ENCODE results near the gene AGAP1. TPM values are rescaled to one million over a fixed set of nuclear protein-coding genes. Genes with fewer than 3 reads are reported as not detected.

AGAP1 gene
- total and polyA plus RNA-seq, 2 donors (not counting 3 experiments of a cell fraction or from before 2014, with no cell fraction given): 10.2 to 20.9 TPM

DNA sequence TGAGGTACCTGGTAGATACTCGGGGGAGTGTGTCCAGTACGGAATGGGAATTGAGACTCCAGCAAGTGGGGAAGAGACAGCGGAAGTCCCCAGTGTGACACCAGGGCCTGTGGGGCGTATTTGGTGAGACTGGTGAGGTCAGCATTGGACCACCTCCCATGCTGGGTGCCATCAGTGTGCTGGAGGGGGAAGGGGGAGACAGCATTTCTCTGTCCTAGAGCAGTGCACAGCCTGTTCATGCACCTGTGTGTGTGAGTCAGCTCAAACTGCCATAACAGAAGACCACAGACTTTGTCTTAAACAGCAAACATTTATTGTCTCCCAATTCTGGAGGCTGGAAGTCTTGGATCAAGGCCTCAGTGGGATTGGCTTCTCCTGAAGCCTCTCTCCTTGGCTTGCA lies 372.5 kb downstream of the AGAP1 start:
- no peaks in the 10 kb centered on the region for H3K36me3 ChIP-seq (ENCODE audit: control insufficient read depth in 2 of 2, extremely low read depth in 1 of 2, insufficient read depth in 2 of 2, low read length in 2 of 2)
- H3K4me1 ChIP-seq (ENCODE audit: control insufficient read depth, extremely low read depth, insufficient read depth, low read length): peaks cover 19% of the 10 kb centered on the region
- FAIRE-seq: no peak
- dilution Hi-C loops (cut with MboI; ENCODE audit: extremely low pct_ligation_motif_present, low sequenced_read_pairs): no loop called here
- ChIA-PET POLR2A (no interaction called here), CTCF (interaction anchor here (2.1 kb wide), 1 partner anchor 87 kb away, joined by 6 read pairs; no protein-coding TSS in a partner anchor)
- TF ChIP-seq POLR2AphosphoS5 (IDR thresholded peaks at IDR 0.05; ENCODE audit: insufficient read depth, low read depth, low read length): no peak
- no peak for DNase-seq (ENCODE audit: low read depth, low spot score)
- no peaks in the 10 kb centered on the region for H3K79me2 ChIP-seq (ENCODE audit: control insufficient read depth, insufficient read depth, low read length)
- H4K20me1 ChIP-seq (replicated peaks; ENCODE audit: control insufficient read depth, extremely low read depth, insufficient read depth, low read length): no peaks in the 10 kb centered on the region
- H3K9me1 ChIP-seq (replicated peaks; ENCODE audit: control insufficient read depth, extremely low read depth, insufficient read depth, low read length): no peaks in the 10 kb centered on the region
- H3K27me3 ChIP-seq (ENCODE audit: control insufficient read depth in 2 of 2, insufficient read depth in 2 of 2, low read length in 2 of 2): no peaks in the 10 kb centered on the region
- no peak overlapping the region for H3K9ac ChIP-seq (replicated peaks; ENCODE audit: extremely low read depth, insufficient read depth, low read length)
- intact Hi-C loops (cut with micrococcal nuclease): no loop called here
- H3K27ac ChIP-seq (ENCODE audit: insufficient read depth, low read depth, low read length): no peak overlapping the region
- no peak overlapping the region for H2AFZ ChIP-seq (ENCODE audit: low read depth, low read length)
- BruUV-seq (replicated peaks): no TSS peak
- H3K9me3 ChIP-seq (replicated peaks; ENCODE audit: control insufficient read depth, insufficient read depth, low read length): no peaks in the 10 kb centered on the region
- H3K4me2 ChIP-seq (ENCODE audit: insufficient read depth, low read length): no peak overlapping the region
- no peak overlapping the region for H3K4me3 ChIP-seq (replicated peaks in 1 of 3; ENCODE audit: insufficient read depth in 1 of 3, low read depth in 1 of 3, low read length in 3 of 3)

DNA sequence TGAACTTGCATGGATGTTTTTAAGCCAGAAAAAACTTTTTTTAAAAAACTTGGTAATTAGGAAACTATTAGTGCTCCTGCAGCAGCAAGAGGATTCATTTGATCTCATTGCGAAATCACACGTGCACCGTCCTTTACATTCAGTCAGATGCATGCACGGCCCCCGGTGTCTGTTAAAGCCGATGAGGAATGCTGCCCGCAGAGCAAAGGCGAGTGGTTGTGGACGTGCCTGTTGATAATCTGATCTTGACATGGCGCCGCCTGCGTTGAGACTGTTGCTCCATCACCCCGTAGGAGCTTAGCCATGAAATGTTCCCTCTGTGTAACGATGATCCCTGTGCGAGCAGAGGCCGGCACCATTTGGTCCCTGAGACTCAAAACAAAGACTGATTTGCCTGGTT lies 374.4 kb downstream of the AGAP1 start:
- no peaks in the 10 kb centered on the region for H4K20me1 ChIP-seq (replicated peaks; ENCODE audit: control insufficient read depth, extremely low read depth, insufficient read depth, low read length)
- H3K9me3 ChIP-seq (replicated peaks; ENCODE audit: control insufficient read depth, insufficient read depth, low read length): no peaks in the 10 kb centered on the region
- no peak for DNase-seq (ENCODE audit: low read depth, low spot score)
- no peaks in the 10 kb centered on the region for H3K36me3 ChIP-seq (ENCODE audit: control insufficient read depth in 2 of 2, extremely low read depth in 1 of 2, insufficient read depth in 2 of 2, low read length in 2 of 2)
- H3K27ac ChIP-seq (ENCODE audit: insufficient read depth, low read depth, low read length): no peak overlapping the region
- no peaks in the 10 kb centered on the region for H3K27me3 ChIP-seq (ENCODE audit: control insufficient read depth in 2 of 2, insufficient read depth in 2 of 2, low read length in 2 of 2)
- no peak overlapping the region for H3K9ac ChIP-seq (replicated peaks; ENCODE audit: extremely low read depth, insufficient read depth, low read length)
- intact Hi-C loops (cut with micrococcal nuclease) (no loop called here), dilution Hi-C loops (cut with MboI; ENCODE audit: extremely low pct_ligation_motif_present, low sequenced_read_pairs) (no loop called here)
- CTCF ChIA-PET: no interaction called here
- FAIRE-seq: no peak
- no TSS peak for BruUV-seq (replicated peaks)
- TF ChIP-seq MYC (IDR thresholded peaks at IDR 0.05; ENCODE audit: low read depth, low read length): no peak
- TF ChIP-seq POLR2AphosphoS5 (IDR thresholded peaks at IDR 0.05; ENCODE audit: insufficient read depth, low read depth, low read length): no peak
- TF ChIP-seq, protein P1, sequence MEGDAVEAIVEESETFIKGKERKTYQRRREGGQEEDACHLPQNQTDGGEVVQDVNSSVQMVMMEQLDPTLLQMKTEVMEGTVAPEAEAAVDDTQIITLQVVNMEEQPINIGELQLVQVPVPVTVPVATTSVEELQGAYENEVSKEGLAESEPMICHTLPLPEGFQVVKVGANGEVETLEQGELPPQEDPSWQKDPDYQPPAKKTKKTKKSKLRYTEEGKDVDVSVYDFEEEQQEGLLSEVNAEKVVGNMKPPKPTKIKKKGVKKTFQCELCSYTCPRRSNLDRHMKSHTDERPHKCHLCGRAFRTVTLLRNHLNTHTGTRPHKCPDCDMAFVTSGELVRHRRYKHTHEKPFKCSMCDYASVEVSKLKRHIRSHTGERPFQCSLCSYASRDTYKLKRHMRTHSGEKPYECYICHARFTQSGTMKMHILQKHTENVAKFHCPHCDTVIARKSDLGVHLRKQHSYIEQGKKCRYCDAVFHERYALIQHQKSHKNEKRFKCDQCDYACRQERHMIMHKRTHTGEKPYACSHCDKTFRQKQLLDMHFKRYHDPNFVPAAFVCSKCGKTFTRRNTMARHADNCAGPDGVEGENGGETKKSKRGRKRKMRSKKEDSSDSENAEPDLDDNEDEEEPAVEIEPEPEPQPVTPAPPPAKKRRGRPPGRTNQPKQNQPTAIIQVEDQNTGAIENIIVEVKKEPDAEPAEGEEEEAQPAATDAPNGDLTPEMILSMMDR (IDR thresholded peaks at IDR 0.05; ENCODE audit: extremely low read depth in 1 of 2, insufficient read depth in 1 of 2, low read depth in 1 of 2, low read length in 2 of 2): no peak
- TF ChIP-seq FOS (IDR thresholded peaks at IDR 0.05; ENCODE audit: borderline replicate concordance, insufficient read depth, low read length): no peak
- TF ChIP-seq JUN (IDR thresholded peaks at IDR 0.05; ENCODE audit: borderline replicate concordance, insufficient read depth, insufficient read length, low read depth): no peak
- TF ChIP-seq, protein P2, sequence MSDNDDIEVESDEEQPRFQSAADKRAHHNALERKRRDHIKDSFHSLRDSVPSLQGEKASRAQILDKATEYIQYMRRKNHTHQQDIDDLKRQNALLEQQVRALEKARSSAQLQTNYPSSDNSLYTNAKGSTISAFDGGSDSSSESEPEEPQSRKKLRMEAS (IDR thresholded peaks at IDR 0.05; ENCODE audit: insufficient read depth, insufficient read length): no peak
- no peak for TF ChIP-seq POLR2A (IDR thresholded peaks at IDR 0.05; ENCODE audit: low read depth, low read length)
- no peak for TF ChIP-seq EZH2 (IDR thresholded peaks at IDR 0.05; ENCODE audit: borderline replicate concordance, low read depth, low read length, severe bottlenecking)
- TF ChIP-seq GATA2 (IDR thresholded peaks at IDR 0.05; ENCODE audit: insufficient read depth, insufficient read length, low read depth, low read length): no peak
- no peak overlapping the region for H3K4me3 ChIP-seq (replicated peaks in 1 of 3; ENCODE audit: insufficient read depth in 1 of 3, low read depth in 1 of 3, low read length in 3 of 3)
- H3K4me2 ChIP-seq (ENCODE audit: insufficient read depth, low read length): no peak overlapping the region
- H3K79me2 ChIP-seq (ENCODE audit: control insufficient read depth, insufficient read depth, low read length): no peaks in the 10 kb centered on the region
- POLR2A ChIA-PET: no interaction called here
- H2AFZ ChIP-seq (ENCODE audit: low read depth, low read length): no peak overlapping the region
- H3K9me1 ChIP-seq (replicated peaks; ENCODE audit: control insufficient read depth, extremely low read depth, insufficient read depth, low read length): no peaks in the 10 kb centered on the region
- H3K4me1 ChIP-seq (ENCODE audit: control insufficient read depth, extremely low read depth, insufficient read depth, low read length): peaks cover 14% of the 10 kb centered on the region

All from endothelial cell of umbilical vein (primary cell).